Lower leg skin (tissue), 4 donors: ENCODE measurements around the gene ZYG11B. TPM values are rescaled to one million over a fixed set of nuclear protein-coding genes. Genes with fewer than 3 reads are reported as not detected.
"Not testable (repeated sequence)": the region's sequence is repeated elsewhere in the genome, so short reads cannot be mapped to it uniquely, and the experiment has no call there.

Experiments
- DNase-seq, 2 donors: peaks; one replicate each; pipeline ENCODE4 v3.0.0-alpha.2; 2019; ENCODE audit warnings: low spot score in 2 of 2
- H3K4me3 ChIP-seq: fragments of 200-600 bp; sonication (generic); 2 replicates; pipeline ENCODE4 v1.5.1; 2017; ENCODE audit warnings: mild to moderate bottlenecking, low read depth; ENCODE audit not compliant: poor library complexity, severe bottlenecking
- CTCF ChIP-seq, 3 donors: fragments of 450-650 bp; IDR thresholded peaks; one replicate each; pipeline ENCODE4 v1.5.1; 2016; ENCODE audit warnings: antibody characterized with exemption in 3 of 3, mild to moderate bottlenecking in 3 of 3, moderate library complexity in 2 of 3
- POLR2A ChIP-seq, 2 donors: fragments of 450-650 bp; IDR thresholded peaks; one replicate each; pipeline ENCODE4 v1.6.1; 2016 to 2017; ENCODE audit warnings: antibody characterized with exemption in 2 of 2, mild to moderate bottlenecking in 1 of 2, moderate library complexity in 1 of 2
- WGBS, 2 donors: methylation state at CpG; one replicate each; pipeline ENCODE4 v1.1.5; 2018; 5-methylcytosine and 5-hydroxymethylcytosine counted together
- intact Hi-C: fragments of 100-400 bp; cut with DNase I; formaldehyde crosslinking; loops from one replicate; pipeline ENCODE4 v1.15.0; 2023; ENCODE audit warnings: low total_unique reads
- total RNA-seq, 4 donors: library from RNA; depleted of rRNA; stranded (reverse); fragments of >200 nt; gene quantifications; one replicate each; pipeline ENCODE4 v1.1.0, GENCODE V29; 2016

The ZYG11B gene
- total RNA-seq, 4 donors from 2014 or later, result 24.1 to 29.9 (median 25.2) TPM

GRCh38 chr1:52733368-52733767, 7.1 kb downstream of the ZYG11B start:
- TF ChIP-seq CTCF (IDR thresholded peaks at IDR 0.05) (no peak), POLR2A (IDR thresholded peaks at IDR 0.05) (no peak)
- H3K4me3 ChIP-seq, result no peak overlapping the region
- WGBS, 2 donors, result 93 to 96% methylated on average over 3 of the region's 3 CpGs
- no peak for DNase-seq
- intact Hi-C loops, result no loop called here

- 94 to 95% methylated on average over 9 of the region's 9 CpGs for WGBS, 2 donors
- intact Hi-C loops, DNase-seq, H3K4me3 ChIP-seq: not testable (repeated sequence)
These were observed 9.1 kb downstream of the ZYG11B start for GRCh38 chr1:52735371-52735770.

GRCh38 chr1:52738148-52738547, 11.9 kb downstream of the ZYG11B start:
- TF ChIP-seq CTCF (IDR thresholded peaks at IDR 0.05) (no peak), POLR2A (IDR thresholded peaks at IDR 0.05) (no peak)
- intact Hi-C loops, result no loop called here
- DNase-seq, result no peak
- no peak overlapping the region for H3K4me3 ChIP-seq
- 90% methylated on average over 5 of the region's 5 CpGs for WGBS, 2 donors

GRCh38 chr1:52738893-52739292, 12.6 kb downstream of the ZYG11B start:
- TF ChIP-seq CTCF (IDR thresholded peaks at IDR 0.05) (no peak), POLR2A (IDR thresholded peaks at IDR 0.05) (no peak)
- WGBS, 2 donors, result 77 to 87% methylated on average over 10 of the region's 10 CpGs
- H3K4me3 ChIP-seq, result no peak overlapping the region
- DNase-seq, result no peak
- intact Hi-C loops, result no loop called here

- WGBS, 2 donors, result 87 to 89% methylated on average over 4 of the region's 4 CpGs
These were observed 13.6 kb downstream of the ZYG11B start for GRCh38 chr1:52739699-52740467.

GRCh38 chr1:52741259-52741658, 15.0 kb downstream of the ZYG11B start:
- TF ChIP-seq CTCF (IDR thresholded peaks at IDR 0.05), result no peak
- TF ChIP-seq POLR2A (IDR thresholded peaks at IDR 0.05), result no peak
- 80 to 88% methylated on average over 3 of the region's 3 CpGs for WGBS, 2 donors
- no peak overlapping the region for H3K4me3 ChIP-seq
- intact Hi-C loops, result no loop called here
- DNase-seq, result no peak

More at GRCh38 chr1:52739699-52740467, 13.6 kb downstream of the ZYG11B start:
- intact Hi-C loops, result no loop called here
- DNase-seq, result no peak
- TF ChIP-seq POLR2A (IDR thresholded peaks at IDR 0.05) (no peak), CTCF (IDR thresholded peaks at IDR 0.05) (no peak)
- no peak overlapping the region for H3K4me3 ChIP-seq
